T-helper 1 cell treated with Interleukin-12 subunit alpha and Interleukin-12 subunit beta and Interleukin-4 antibody, amounts not matched to agents 30 μg/mL and 1 μg/mL, for 36 hours (primary cell): Measurements from ENCODE around the gene ITGA8.

Source experiments
- H3K27ac Mint-ChIP-seq: one replicate; pipeline ENCODE4 v1.8.0; 2021; ENCODE audit warnings: mild to moderate bottlenecking, mixed read lengths
- H3K27me3 Mint-ChIP-seq: one replicate; pipeline ENCODE4 v1.8.0; 2021; ENCODE audit warnings: low read depth, mixed read lengths
- H3K36me3 Mint-ChIP-seq: one replicate; pipeline ENCODE4 v1.8.0; 2021; ENCODE audit warnings: low read depth, mixed read lengths
- H3K4me1 Mint-ChIP-seq: one replicate; pipeline ENCODE4 v1.8.0; 2021; ENCODE audit warnings: low read depth, mixed read lengths
- H3K4me3 Mint-ChIP-seq: one replicate; pipeline ENCODE4 v1.8.0; 2021; ENCODE audit warnings: mild to moderate bottlenecking, moderate library complexity, mixed read lengths
- H3K9me3 Mint-ChIP-seq: one replicate; pipeline ENCODE4 v1.8.0; 2021; ENCODE audit warnings: mixed read lengths

ITGA8 gene

GRCh38 chr10:15719049-15719898 is 448 bp downstream of the ITGA8 start:
- Mint-ChIP-seq H3K4me1 (no peaks in the 10 kb centered on the region), H3K4me3 (no peak overlapping the region), H3K27ac (no peak overlapping the region), H3K36me3 (no peaks in the 10 kb centered on the region), H3K27me3 (peaks cover 46% of the 10 kb centered on the region), H3K9me3 (no peaks in the 10 kb centered on the region)

- Mint-ChIP-seq H3K4me1 (no peaks in the 10 kb centered on the region), H3K27me3 (peaks cover 46% of the 10 kb centered on the region), H3K27ac (no peak overlapping the region), H3K4me3 (no peak overlapping the region), H3K36me3 (no peaks in the 10 kb centered on the region), H3K9me3 (no peaks in the 10 kb centered on the region)
These were observed 1.1 kb downstream of the ITGA8 start for GRCh38 chr10:15718694-15719048.

GRCh38 chr10:15715619-15716227 is 4.0 kb downstream of the ITGA8 start:
- Mint-ChIP-seq H3K4me1 (no peaks in the 10 kb centered on the region), H3K27me3 (peaks cover 40% of the 10 kb centered on the region), H3K4me3 (no peak overlapping the region), H3K9me3 (no peaks in the 10 kb centered on the region), H3K36me3 (no peaks in the 10 kb centered on the region), H3K27ac (no peak overlapping the region)

GRCh38 chr10:15714847-15715246 is 4.9 kb downstream of the ITGA8 start:
- H3K27me3 Mint-ChIP-seq = peaks cover 31% of the 10 kb centered on the region
- H3K9me3 Mint-ChIP-seq = no peaks in the 10 kb centered on the region
- H3K4me3 Mint-ChIP-seq = no peak overlapping the region

GRCh38 chr10:15712883-15713282 is 6.8 kb downstream of the ITGA8 start:
- H3K4me3 Mint-ChIP-seq = no peak overlapping the region
- H3K27ac Mint-ChIP-seq = no peak overlapping the region
- H3K36me3 Mint-ChIP-seq = no peaks in the 10 kb centered on the region
- H3K4me1 Mint-ChIP-seq = no peaks in the 10 kb centered on the region
- peaks cover 17% of the 10 kb centered on the region for H3K27me3 Mint-ChIP-seq
- no peaks in the 10 kb centered on the region for H3K9me3 Mint-ChIP-seq

More at GRCh38 chr10:15714847-15715246, 4.9 kb downstream of the ITGA8 start:
- Mint-ChIP-seq H3K36me3 (no peaks in the 10 kb centered on the region), H3K27ac (no peak overlapping the region), H3K4me1 (no peaks in the 10 kb centered on the region)

GRCh38 chr10:15710455-15710854 is 9.3 kb downstream of the ITGA8 start:
- no peak overlapping the region for H3K27ac Mint-ChIP-seq
- no peak overlapping the region for H3K4me3 Mint-ChIP-seq
- H3K27me3 Mint-ChIP-seq = peaks cover 4% of the 10 kb centered on the region

GRCh38 chr10:15705298-15705697 is 14.4 kb downstream of the ITGA8 start:
- Mint-ChIP-seq H3K27ac (no peak overlapping the region), H3K4me3 (no peak overlapping the region), H3K36me3 (no peaks in the 10 kb centered on the region), H3K4me1 (peaks cover 1% of the 10 kb centered on the region), H3K27me3 (no peaks in the 10 kb centered on the region), H3K9me3 (no peaks in the 10 kb centered on the region)

More at GRCh38 chr10:15710455-15710854, 9.3 kb downstream of the ITGA8 start:
- H3K9me3 Mint-ChIP-seq = no peaks in the 10 kb centered on the region
- H3K36me3 Mint-ChIP-seq = no peaks in the 10 kb centered on the region
- no peaks in the 10 kb centered on the region for H3K4me1 Mint-ChIP-seq

- Mint-ChIP-seq H3K27me3 (no peaks in the 10 kb centered on the region), H3K36me3 (no peaks in the 10 kb centered on the region), H3K27ac (no peak overlapping the region), H3K4me1 (peaks cover 4% of the 10 kb centered on the region), H3K9me3 (no peaks in the 10 kb centered on the region), H3K4me3 (no peak overlapping the region)
These were observed 15.1 kb downstream of the ITGA8 start for GRCh38 chr10:15704581-15704968.

- Mint-ChIP-seq H3K4me1 (peaks cover 4% of the 10 kb centered on the region), H3K4me3 (no peak overlapping the region), H3K36me3 (no peaks in the 10 kb centered on the region), H3K27ac (no peak overlapping the region), H3K27me3 (no peaks in the 10 kb centered on the region), H3K9me3 (no peaks in the 10 kb centered on the region)
These were observed 15.7 kb downstream of the ITGA8 start for GRCh38 chr10:15703944-15704580.

GRCh38 chr10:15703151-15703880 is 16.4 kb downstream of the ITGA8 start:
- H3K27me3 Mint-ChIP-seq = no peaks in the 10 kb centered on the region
- H3K4me1 Mint-ChIP-seq = peaks cover 4% of the 10 kb centered on the region
- H3K27ac Mint-ChIP-seq = no peak overlapping the region
- H3K9me3 Mint-ChIP-seq = no peaks in the 10 kb centered on the region
- H3K4me3 Mint-ChIP-seq = no peak overlapping the region
- no peaks in the 10 kb centered on the region for H3K36me3 Mint-ChIP-seq

- Mint-ChIP-seq H3K9me3 (no peaks in the 10 kb centered on the region), H3K27me3 (no peaks in the 10 kb centered on the region), H3K36me3 (no peaks in the 10 kb centered on the region), H3K4me3 (no peak overlapping the region), H3K4me1 (peaks cover 4% of the 10 kb centered on the region), H3K27ac (no peak overlapping the region)
These were observed 19.5 kb downstream of the ITGA8 start for GRCh38 chr10:15700078-15700674.

- no peaks in the 10 kb centered on the region for H3K9me3 Mint-ChIP-seq
These were observed 23.9 kb downstream of the ITGA8 start for GRCh38 chr10:15695852-15696251.

GRCh38 chr10:15690031-15690430 is 29.7 kb downstream of the ITGA8 start:
- Mint-ChIP-seq H3K9me3 (no peaks in the 10 kb centered on the region), H3K4me3 (no peak overlapping the region), H3K36me3 (no peaks in the 10 kb centered on the region), H3K27ac (no peak overlapping the region), H3K27me3 (peaks cover 10% of the 10 kb centered on the region), H3K4me1 (no peaks in the 10 kb centered on the region)

More at GRCh38 chr10:15695852-15696251, 23.9 kb downstream of the ITGA8 start:
- Mint-ChIP-seq H3K27ac (no peak overlapping the region), H3K27me3 (peaks cover 3% of the 10 kb centered on the region), H3K36me3 (no peaks in the 10 kb centered on the region), H3K4me3 (no peak overlapping the region), H3K4me1 (peaks cover 4% of the 10 kb centered on the region)

- Mint-ChIP-seq H3K4me1 (no peaks in the 10 kb centered on the region), H3K36me3 (no peaks in the 10 kb centered on the region), H3K4me3 (no peak overlapping the region), H3K27ac (no peak overlapping the region), H3K27me3 (peaks cover 27% of the 10 kb centered on the region), H3K9me3 (no peaks in the 10 kb centered on the region)
These were observed 35.0 kb downstream of the ITGA8 start for GRCh38 chr10:15684768-15685167.
